Measurements from ENCODE around the gene PRR3. TPM values are rescaled to one million over a fixed set of nuclear protein-coding genes. Genes with fewer than 3 reads are reported as not detected.
A peak's percentile ranks its signal among the peaks of the same experiment; 100 is the strongest.
"Not testable (repeated sequence)": the region's sequence is repeated elsewhere in the genome, so short reads cannot be mapped to it uniquely, and the experiment has no call there.

PRR3 gene
- total and polyA plus RNA-seq, 9 of the 15 experiments (the other 6 are each of a cell fraction or from before 2014, with no cell fraction given) = 23.5 to 59.6 (median 28.8) TPM

- peak; percentile 69 for TF ChIP-seq CREM (IDR thresholded peaks at IDR 0.05; ENCODE audit: low read depth)
- TF ChIP-seq TEAD4 (IDR thresholded peaks at IDR 0.05; ENCODE audit: low read length) = peak; percentile 25; the same call in 1 of the 2 replicates
- TF ChIP-seq TEAD4 (CRISPR knock-in tag; IDR thresholded peaks at IDR 0.05; ENCODE audit: borderline replicate concordance); ATF1 (CRISPR knock-in tag; IDR thresholded peaks at IDR 0.05): not testable (repeated sequence)
- TF ChIP-seq SUPT5H (IDR thresholded peaks at IDR 0.05) = peak; percentile 35; the same call in 1 of the 2 replicates
- peak; percentile 85 for TF ChIP-seq EGR1 (conservative IDR thresholded peaks at IDR 0.05)
- TF ChIP-seq ZFX (CRISPR knock-in tag; IDR thresholded peaks at IDR 0.05) = peak; percentile 84
- TF ChIP-seq POLR2AphosphoS2 (IDR thresholded peaks at IDR 0.05; ENCODE audit: low read length) = peak; percentile 89
- TF ChIP-seq NFATC3 (IDR thresholded peaks at IDR 0.05) = peak; percentile 19; the same call in 1 of the 2 replicates
- peak; percentile 5 for TF ChIP-seq RBM22 (IDR thresholded peaks at IDR 0.05; ENCODE audit: low read depth, low read length, poor library complexity, severe bottlenecking)
- TF ChIP-seq CTCF (IDR thresholded peaks at IDR 0.05 in 2 of 3, conservative IDR thresholded peaks at IDR 0.05 in 1 of 3; ENCODE audit: insufficient read depth in 2 of 3, low read depth in 1 of 3, low read length in 3 of 3) = peak; percentile 85 to 92 (median 90)
- TF ChIP-seq SOX6 (IDR thresholded peaks at IDR 0.05) = 0 out of 2 replicates have a peak, but pooled peaks have one; percentile 21
- TF ChIP-seq HLTF (IDR thresholded peaks at IDR 0.05) = peak; percentile 15; the same call in 1 of the 2 replicates
- peak; percentile 25; the same call in 1 of the 2 replicates for TF ChIP-seq ATF1 (tag; IDR thresholded peaks at IDR 0.05)
- TF ChIP-seq, protein P1, sequence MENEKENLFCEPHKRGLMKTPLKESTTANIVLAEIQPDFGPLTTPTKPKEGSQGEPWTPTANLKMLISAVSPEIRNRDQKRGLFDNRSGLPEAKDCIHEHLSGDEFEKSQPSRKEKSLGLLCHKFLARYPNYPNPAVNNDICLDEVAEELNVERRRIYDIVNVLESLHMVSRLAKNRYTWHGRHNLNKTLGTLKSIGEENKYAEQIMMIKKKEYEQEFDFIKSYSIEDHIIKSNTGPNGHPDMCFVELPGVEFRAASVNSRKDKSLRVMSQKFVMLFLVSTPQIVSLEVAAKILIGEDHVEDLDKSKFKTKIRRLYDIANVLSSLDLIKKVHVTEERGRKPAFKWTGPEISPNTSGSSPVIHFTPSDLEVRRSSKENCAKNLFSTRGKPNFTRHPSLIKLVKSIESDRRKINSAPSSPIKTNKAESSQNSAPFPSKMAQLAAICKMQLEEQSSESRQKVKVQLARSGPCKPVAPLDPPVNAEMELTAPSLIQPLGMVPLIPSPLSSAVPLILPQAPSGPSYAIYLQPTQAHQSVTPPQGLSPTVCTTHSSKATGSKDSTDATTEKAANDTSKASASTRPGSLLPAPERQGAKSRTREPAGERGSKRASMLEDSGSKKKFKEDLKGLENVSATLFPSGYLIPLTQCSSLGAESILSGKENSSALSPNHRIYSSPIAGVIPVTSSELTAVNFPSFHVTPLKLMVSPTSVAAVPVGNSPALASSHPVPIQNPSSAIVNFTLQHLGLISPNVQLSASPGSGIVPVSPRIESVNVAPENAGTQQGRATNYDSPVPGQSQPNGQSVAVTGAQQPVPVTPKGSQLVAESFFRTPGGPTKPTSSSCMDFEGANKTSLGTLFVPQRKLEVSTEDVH (IDR thresholded peaks at IDR 0.05; ENCODE audit: low read depth, partially characterized antibody) = peak; percentile 71
- TF ChIP-seq POLR2A (conservative IDR thresholded peaks at IDR 0.05) = peak; percentile 40; the same call in 1 of the 2 replicates
- peak; percentile 29; the same call in 1 of the 2 replicates for TF ChIP-seq LEF1 (IDR thresholded peaks at IDR 0.05)
- 0 out of 4 replicates have a peak, but pooled peaks of 1 of the 2 experiments have one; percentile 15 for TF ChIP-seq NRF1 (conservative IDR thresholded peaks at IDR 0.05 in 1 of 2, IDR thresholded peaks at IDR 0.05 in 1 of 2)
- peak; percentile 59; the same call in 1 of the 2 replicates for TF ChIP-seq MTA3 (IDR thresholded peaks at IDR 0.05; ENCODE audit: borderline replicate concordance)
These were observed 40.4 kb downstream of the PRR3 start (continued) for GRCh38 chr6:30597315-30598144.
